ENCODE data around the gene DNAH7.

DNAH7 gene

DNA sequence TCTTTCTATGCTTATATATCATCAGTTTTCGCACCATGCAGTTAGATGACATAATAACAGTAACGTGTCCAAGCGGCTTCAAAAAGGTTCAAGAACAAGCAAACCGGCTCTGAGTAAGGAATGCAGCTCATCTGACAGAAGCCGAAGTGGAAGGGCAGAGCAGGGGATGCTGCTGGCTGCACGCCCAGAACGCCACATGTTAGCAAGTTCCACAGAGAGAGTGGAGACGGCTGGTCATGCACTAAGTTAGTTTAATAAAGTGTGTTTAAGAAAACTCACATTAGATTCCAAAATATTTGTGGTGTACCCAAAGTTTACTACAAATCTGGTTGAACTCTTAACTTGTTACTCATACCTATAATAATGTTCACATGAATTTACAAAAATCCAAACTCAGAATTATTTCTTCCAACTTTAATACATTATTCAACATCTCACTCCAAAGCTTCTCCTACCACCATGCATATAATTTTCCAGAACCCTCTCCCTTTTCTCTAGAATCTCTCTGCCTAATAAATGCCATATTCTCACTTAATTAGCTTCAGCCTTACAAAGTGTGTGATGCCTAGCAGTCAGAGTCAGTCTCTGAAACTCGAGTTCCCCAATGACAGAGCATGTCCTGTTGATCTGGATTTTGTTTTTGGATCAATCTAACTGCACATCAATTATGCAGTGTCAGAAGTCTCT, 170.0 kb downstream of the DNAH7 start:
- no peak overlapping the region for H3K4me3 ChIP-seq
- no peak overlapping the region for H3K27ac ChIP-seq
- DNase-seq (ENCODE audit: low spot score) = no peak
- TF ChIP-seq, protein P1, sequence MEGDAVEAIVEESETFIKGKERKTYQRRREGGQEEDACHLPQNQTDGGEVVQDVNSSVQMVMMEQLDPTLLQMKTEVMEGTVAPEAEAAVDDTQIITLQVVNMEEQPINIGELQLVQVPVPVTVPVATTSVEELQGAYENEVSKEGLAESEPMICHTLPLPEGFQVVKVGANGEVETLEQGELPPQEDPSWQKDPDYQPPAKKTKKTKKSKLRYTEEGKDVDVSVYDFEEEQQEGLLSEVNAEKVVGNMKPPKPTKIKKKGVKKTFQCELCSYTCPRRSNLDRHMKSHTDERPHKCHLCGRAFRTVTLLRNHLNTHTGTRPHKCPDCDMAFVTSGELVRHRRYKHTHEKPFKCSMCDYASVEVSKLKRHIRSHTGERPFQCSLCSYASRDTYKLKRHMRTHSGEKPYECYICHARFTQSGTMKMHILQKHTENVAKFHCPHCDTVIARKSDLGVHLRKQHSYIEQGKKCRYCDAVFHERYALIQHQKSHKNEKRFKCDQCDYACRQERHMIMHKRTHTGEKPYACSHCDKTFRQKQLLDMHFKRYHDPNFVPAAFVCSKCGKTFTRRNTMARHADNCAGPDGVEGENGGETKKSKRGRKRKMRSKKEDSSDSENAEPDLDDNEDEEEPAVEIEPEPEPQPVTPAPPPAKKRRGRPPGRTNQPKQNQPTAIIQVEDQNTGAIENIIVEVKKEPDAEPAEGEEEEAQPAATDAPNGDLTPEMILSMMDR (IDR thresholded peaks at IDR 0.05) = no peak

GRCh38 chr2:195891081-195891480, 177.6 kb downstream of the DNAH7 start:
- DNase-seq (ENCODE audit: low spot score) = no peak

DNA sequence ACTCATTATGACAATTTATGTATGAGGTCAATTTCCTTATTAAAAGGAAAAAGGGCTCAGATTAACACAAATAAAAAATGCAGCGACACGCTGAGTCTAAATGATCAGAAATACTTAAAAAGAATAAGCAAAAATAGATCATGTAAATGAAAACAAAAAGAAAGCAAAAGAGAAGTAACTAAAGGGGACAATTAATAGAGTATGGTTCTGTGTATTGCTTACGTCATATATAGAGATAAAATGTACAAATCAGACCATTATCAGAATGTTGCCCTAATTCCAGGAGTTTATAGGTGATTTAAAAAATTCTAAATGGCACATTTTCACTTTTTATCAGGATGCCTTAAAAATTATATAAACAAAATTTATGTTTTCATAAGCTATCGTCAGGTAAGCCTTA, 189.5 kb downstream of the DNAH7 start:
- no peak for DNase-seq (ENCODE audit: low spot score)
- TF ChIP-seq, protein P1 (IDR thresholded peaks at IDR 0.05) = no peak
- no peak overlapping the region for H3K27ac ChIP-seq
- H3K4me3 ChIP-seq = no peak overlapping the region

More at GRCh38 chr2:195891081-195891480, 177.6 kb downstream of the DNAH7 start:
- Histone ChIP-seq H3K27ac (no peak overlapping the region), H3K4me3 (no peak overlapping the region)
- TF ChIP-seq, protein P1 (IDR thresholded peaks at IDR 0.05) = no peak

- H3K27ac ChIP-seq = no peak overlapping the region
- H3K4me3 ChIP-seq = no peak overlapping the region
- TF ChIP-seq, protein P1 (IDR thresholded peaks at IDR 0.05) = no peak
- DNase-seq (ENCODE audit: low spot score) = no peak
Observed at GRCh38 chr2:195871326-195871725, 197.3 kb downstream of the DNAH7 start.

GRCh38 chr2:195864316-195864715, 204.3 kb downstream of the DNAH7 start:
- TF ChIP-seq, protein P1 (IDR thresholded peaks at IDR 0.05) = no peak
- no peak for DNase-seq (ENCODE audit: low spot score)
- Histone ChIP-seq H3K27ac (no peak overlapping the region), H3K4me3 (no peak overlapping the region)

DNA sequence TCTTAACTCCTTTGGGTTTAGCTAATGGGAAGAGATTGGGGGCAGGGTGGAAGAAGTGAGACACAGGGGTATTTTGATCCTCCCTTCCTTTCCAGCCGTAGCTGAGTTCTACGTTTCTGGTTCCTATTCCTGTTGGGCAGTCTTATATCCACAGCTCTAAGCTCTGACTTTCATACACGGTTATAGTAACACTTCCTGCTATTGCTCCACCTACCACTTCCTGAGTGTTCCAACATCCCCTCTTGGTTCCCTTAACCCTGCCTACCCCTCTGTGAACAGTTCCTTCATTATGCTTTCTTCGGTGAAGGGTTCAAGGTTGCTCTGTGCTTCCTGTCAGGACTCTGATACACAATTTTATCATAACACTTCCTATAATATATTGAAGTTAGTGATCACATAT, 205.1 kb downstream of the DNAH7 start:
- TF ChIP-seq, protein P1 (IDR thresholded peaks at IDR 0.05) = no peak
- no peak for DNase-seq (ENCODE audit: low spot score)
- Histone ChIP-seq H3K27ac (no peak overlapping the region), H3K4me3 (no peak overlapping the region)

DNA sequence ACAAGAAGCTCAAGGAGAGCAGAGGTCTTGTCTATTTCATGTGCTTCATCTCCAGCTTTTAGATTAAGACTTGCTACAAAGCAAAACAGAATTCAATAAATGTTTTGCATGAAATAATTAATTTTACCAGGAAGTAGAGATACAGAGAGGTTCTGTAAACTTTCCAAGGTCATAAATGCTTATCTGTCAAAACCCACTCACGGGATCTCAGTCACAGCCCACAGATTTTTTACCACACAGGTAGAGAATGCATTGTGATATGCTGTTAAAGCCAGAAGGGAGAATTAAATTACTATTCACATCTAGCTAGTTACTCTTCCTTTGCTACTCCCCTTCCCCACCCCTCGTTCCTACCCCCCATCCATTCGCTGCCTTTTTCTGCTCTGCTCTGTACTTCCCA, 205.5 kb downstream of the DNAH7 start:
- no peak overlapping the region for H3K27ac ChIP-seq
- H3K4me3 ChIP-seq = no peak overlapping the region
- TF ChIP-seq, protein P1 (IDR thresholded peaks at IDR 0.05) = no peak
- no peak for DNase-seq (ENCODE audit: low spot score)

Data from coronary artery (tissue), 2 donors.